Naive thymus-derived CD8-positive, alpha-beta T cell (primary cell): Measurements from ENCODE around the gene THNSL1. TPM values are rescaled to one million over a fixed set of nuclear protein-coding genes. Genes with fewer than 3 reads are reported as not detected.

Experiments
- ATAC-seq, 2 donors: fragments of 150-1000 bp; cut with Tn5 transposase in 1 of 2; sonication (Bioruptor Pico), chemical (Tn5 transposase) in 1 of 2; 1 replicate in 1 of 2; 2 replicates in 1 of 2; pipeline ENCODE4 v1.10.0; 2021; ENCODE audit warnings: mild to moderate bottlenecking in 2 of 2, moderate library complexity in 2 of 2
- POLR2A ChIA-PET: fragments of 350-600 bp; sonication (Branson Sonifier 250); formaldehyde crosslinking; loops from one replicate; lab custom pipeline; 2021; ENCODE audit warnings: antibody characterized with exemption; lab: Charles Lee
- DNase-seq, 10 donors: peaks; one replicate each; pipeline versions ENCODE4 v3.0.0 to v3.0.0-alpha.2; 2020 to 2022
- H3K27ac Mint-ChIP-seq, 10 donors: one replicate each; pipeline ENCODE4 v1.8.0; 2020 to 2022; ENCODE audit warnings: mild to moderate bottlenecking in 10 of 10, mixed read lengths in 10 of 10, moderate library complexity in 4 of 10, inconsistent platforms in 1 of 10
- H3K27me3 Mint-ChIP-seq, 5 donors: one replicate each; pipeline ENCODE4 v1.8.0; 2021 to 2022; ENCODE audit warnings: mixed read lengths in 5 of 5
- H3K36me3 Mint-ChIP-seq, 3 donors: one replicate each; pipeline ENCODE4 v1.8.0; 2020 to 2022; ENCODE audit warnings: mixed read lengths in 3 of 3, mild to moderate bottlenecking in 2 of 3, inconsistent platforms in 1 of 3
- H3K4me1 Mint-ChIP-seq, 4 donors: one replicate each; pipeline ENCODE4 v1.8.0; 2021 to 2022; ENCODE audit warnings: mixed read lengths in 4 of 4
- H3K4me3 Mint-ChIP-seq, 10 donors: one replicate each; pipeline ENCODE4 v1.8.0; 2020 to 2022; ENCODE audit warnings: mild to moderate bottlenecking in 10 of 10, mixed read lengths in 10 of 10, moderate library complexity in 6 of 10, inconsistent platforms in 1 of 10
- H3K9me3 Mint-ChIP-seq, 9 donors: one replicate each; pipeline ENCODE4 v1.8.0; 2020 to 2022; ENCODE audit warnings: mixed read lengths in 9 of 9, mild to moderate bottlenecking in 3 of 9, inconsistent platforms in 1 of 9, moderate library complexity in 1 of 9
- polyA plus RNA-seq, 3 donors: library from polyadenylated mRNA; unstranded; fragments of 300-500 nt; fragmentation: Illumina TruSeq; gene quantifications; one replicate each; pipeline ENCODE4 v1.2.3, GENCODE V29; 2021
- total RNA-seq, 8 experiments: library from RNA in 2 of 8; stranded (reverse) in 2 of 8; gene quantifications; one replicate each; pipeline ENCODE4 v1.2.3 and lab custom pipeline; 2021 to 2026

The THNSL1 gene
- total and polyA plus RNA-seq, 5 experiments from 2014 or later, result 5.4 to 12.2 (median 8.1) TPM

GRCh38 chr10:25063644-25064043 lies 47.2 kb downstream of the THNSL1 start:
- POLR2A ChIA-PET, result no interaction called here
- peaks cover 8 to 19% (median 16%) of the 10 kb centered on the region in 4 donors for H3K4me1 Mint-ChIP-seq
- H3K27me3 Mint-ChIP-seq, result peaks cover 0 to 4% (median 3%) of the 10 kb centered on the region in 5 donors
- H3K4me3 Mint-ChIP-seq, result peak overlapping the region in 2 of 10 donors; percentile 1 to 17
- no peak for DNase-seq
- peak overlapping the region in 2 of 10 donors; percentile 2 to 14 for H3K27ac Mint-ChIP-seq
- no peaks in the 10 kb centered on the region for H3K36me3 Mint-ChIP-seq
- ATAC-seq, result no peak
- H3K9me3 Mint-ChIP-seq, result no peaks in the 10 kb centered on the region

- H3K27me3 Mint-ChIP-seq, result peaks cover 0 to 4% (median 3%) of the 10 kb centered on the region in 5 donors
- POLR2A ChIA-PET, result no interaction called here
- no peak overlapping the region for H3K4me3 Mint-ChIP-seq
- no peaks in the 10 kb centered on the region for H3K9me3 Mint-ChIP-seq
- no peaks in the 10 kb centered on the region for H3K36me3 Mint-ChIP-seq
- peaks cover 8 to 19% (median 16%) of the 10 kb centered on the region in 4 donors for H3K4me1 Mint-ChIP-seq
- DNase-seq (no peak), ATAC-seq (no peak)
- no peak overlapping the region for H3K27ac Mint-ChIP-seq
Observed at GRCh38 chr10:25064401-25064800, 48.0 kb downstream of the THNSL1 start.

DNA sequence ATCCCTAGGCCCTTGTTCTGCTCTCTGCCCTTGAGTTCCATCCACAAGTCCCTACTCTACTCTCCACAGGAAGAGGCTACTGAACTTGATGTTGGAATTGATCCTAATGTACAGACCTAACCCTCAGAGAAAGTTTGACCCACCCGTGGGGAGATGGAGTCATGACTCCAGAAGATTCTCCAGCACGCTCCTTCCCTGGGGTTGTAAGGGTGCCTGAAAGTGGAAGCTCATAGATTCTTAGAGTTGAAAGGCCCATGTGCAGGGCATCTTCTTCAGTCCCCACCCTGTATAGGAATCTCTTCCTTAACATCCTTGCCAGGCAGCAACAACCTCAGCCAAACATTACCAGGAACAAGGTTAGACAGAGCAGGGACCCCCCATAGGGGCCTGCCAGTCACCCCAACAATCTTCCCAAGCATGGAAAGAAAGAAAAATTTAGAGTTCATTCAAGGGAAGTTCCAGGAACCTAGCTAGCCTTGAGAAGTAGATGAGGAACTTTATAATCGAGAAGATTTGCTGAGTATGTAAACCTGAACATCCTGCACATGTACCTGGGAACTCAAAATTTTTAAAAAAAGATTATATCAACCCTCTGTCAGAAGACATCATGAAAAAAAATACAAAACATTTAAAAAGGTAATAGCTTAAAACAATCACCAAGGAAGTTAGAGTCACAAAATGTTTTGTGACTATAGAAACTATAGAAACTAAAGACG lies 49.5 kb downstream of the THNSL1 start:
- no peaks in the 10 kb centered on the region for H3K9me3 Mint-ChIP-seq
- peak overlapping the region in 1 of 10 donors; percentile 26 for H3K27ac Mint-ChIP-seq
- no peak for ATAC-seq
- H3K36me3 Mint-ChIP-seq, result no peaks in the 10 kb centered on the region
- peaks cover 8 to 19% (median 16%) of the 10 kb centered on the region in 4 donors for H3K4me1 Mint-ChIP-seq
- DNase-seq, result no peak
- H3K27me3 Mint-ChIP-seq, result peaks cover 0 to 4% (median 3%) of the 10 kb centered on the region in 5 donors
- H3K4me3 Mint-ChIP-seq, result no peak overlapping the region
- POLR2A ChIA-PET, result no interaction called here

DNA sequence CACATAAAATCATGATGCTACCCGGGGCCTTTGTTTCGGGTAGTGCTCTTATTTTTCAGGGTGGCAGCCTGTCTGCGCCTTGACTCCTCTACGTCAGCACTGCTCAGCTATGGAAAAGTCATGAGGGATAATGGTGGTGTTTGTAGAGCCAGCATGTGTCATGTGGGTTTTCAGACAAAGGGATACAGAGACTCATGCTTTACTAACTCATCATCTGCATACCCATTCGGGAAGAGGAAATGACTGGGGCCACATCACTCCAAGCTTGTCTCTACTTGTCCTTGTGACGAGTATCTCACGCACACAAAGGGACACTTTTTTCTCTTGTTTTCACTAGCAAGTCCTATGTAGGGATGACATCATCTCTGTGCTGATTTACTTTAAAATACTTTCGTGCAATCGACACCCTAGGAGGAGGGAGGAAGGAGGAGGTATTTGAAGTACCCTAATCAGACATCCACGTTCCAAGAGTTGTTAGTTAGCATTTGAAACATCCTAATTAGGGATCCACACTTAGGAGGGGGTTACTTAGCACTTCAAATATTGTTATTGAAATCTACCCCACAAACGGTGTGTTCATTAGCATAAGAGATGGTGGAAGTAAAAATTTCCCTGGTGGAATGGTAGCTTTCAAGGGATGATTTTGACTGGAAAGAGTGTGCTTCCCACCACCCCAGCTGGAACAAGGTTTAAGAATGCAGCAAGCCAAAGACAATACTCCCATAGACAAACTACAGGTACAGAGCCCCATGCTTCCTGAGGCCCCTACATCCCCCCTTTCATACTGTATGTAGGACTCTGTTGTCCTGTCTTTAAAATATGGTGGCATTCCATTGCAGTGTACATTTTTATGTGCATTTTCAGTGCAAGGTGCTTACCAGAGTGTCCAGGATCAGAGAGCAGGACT lies 52.0 kb downstream of the THNSL1 start:
- Mint-ChIP-seq H3K4me1 (peaks cover 2 to 6% (median 3%) of the 10 kb centered on the region in 4 donors), H3K27ac (no peak overlapping the region)

GRCh38 chr10:25071227-25071626 lies 54.8 kb downstream of the THNSL1 start:
- no peak overlapping the region for H3K27ac Mint-ChIP-seq
- no peak for DNase-seq
- H3K4me3 Mint-ChIP-seq, result no peak overlapping the region
- H3K4me1 Mint-ChIP-seq, result no peaks in the 10 kb centered on the region
- POLR2A ChIA-PET, result no interaction called here
- no peaks in the 10 kb centered on the region for H3K9me3 Mint-ChIP-seq
- peaks cover 0 to 13% (median 10%) of the 10 kb centered on the region in 5 donors for H3K27me3 Mint-ChIP-seq
- no peak for ATAC-seq
- H3K36me3 Mint-ChIP-seq, result no peaks in the 10 kb centered on the region

More for the DNA sequence above, 52.0 kb downstream of the THNSL1 start:
- no peak for ATAC-seq
- DNase-seq, result no peak
- Mint-ChIP-seq H3K9me3 (no peaks in the 10 kb centered on the region), H3K36me3 (no peaks in the 10 kb centered on the region), H3K27me3 (peaks cover 0 to 6% (median 3%) of the 10 kb centered on the region in 5 donors), H3K4me3 (no peak overlapping the region)
- POLR2A ChIA-PET, result no interaction called here

- H3K27ac Mint-ChIP-seq, result no peak overlapping the region
- H3K27me3 Mint-ChIP-seq, result peaks cover 7 to 11% (median 10%) of the 10 kb centered on the region in 5 donors
- ATAC-seq (no peak), DNase-seq (no peak)
- POLR2A ChIA-PET, result no interaction called here
- H3K4me3 Mint-ChIP-seq, result no peak overlapping the region
- H3K9me3 Mint-ChIP-seq, result no peaks in the 10 kb centered on the region
- H3K4me1 Mint-ChIP-seq, result no peaks in the 10 kb centered on the region
- no peaks in the 10 kb centered on the region for H3K36me3 Mint-ChIP-seq
Observed at GRCh38 chr10:25072786-25073185, 56.4 kb downstream of the THNSL1 start.

GRCh38 chr10:25075825-25076224 lies 59.4 kb downstream of the THNSL1 start:
- no peak overlapping the region for H3K4me3 Mint-ChIP-seq
- no peaks in the 10 kb centered on the region for H3K36me3 Mint-ChIP-seq
- DNase-seq (no peak), ATAC-seq (no peak)
- H3K27ac Mint-ChIP-seq, result no peak overlapping the region
- H3K27me3 Mint-ChIP-seq, result peaks cover 7 to 13% (median 9%) of the 10 kb centered on the region in 5 donors
- POLR2A ChIA-PET, result no interaction called here
- H3K4me1 Mint-ChIP-seq, result peaks cover 0 to 2% (median under 1%) of the 10 kb centered on the region in 4 donors
- H3K9me3 Mint-ChIP-seq, result no peaks in the 10 kb centered on the region

Other genes starting within 250 kb of the THNSL1 start
- 1 to 10 TPM; 1.8 to 3.1 TPM for gene PRTFDC1, start 64.0 kb upstream of the THNSL1 start, total RNA-seq
- gene PRTFDC1, start 64.0 kb upstream of the THNSL1 start, polyA plus RNA-seq, result 1 to 10 TPM in 1 of 3 donors, under 1 TPM in 2; 0.93 to 1.7 (median 0.94) TPM
- gene ENKUR, start 454 bp upstream of the THNSL1 start, total RNA-seq, result not detected
- gene ENKUR, start 454 bp upstream of the THNSL1 start, polyA plus RNA-seq, result not detected
- gene GPR158, start 158.4 kb downstream of the THNSL1 start, total RNA-seq, result not detected
- not detected for gene GPR158, start 158.4 kb downstream of the THNSL1 start, polyA plus RNA-seq